ENCODE results near the gene CXCL10.

DNA sequence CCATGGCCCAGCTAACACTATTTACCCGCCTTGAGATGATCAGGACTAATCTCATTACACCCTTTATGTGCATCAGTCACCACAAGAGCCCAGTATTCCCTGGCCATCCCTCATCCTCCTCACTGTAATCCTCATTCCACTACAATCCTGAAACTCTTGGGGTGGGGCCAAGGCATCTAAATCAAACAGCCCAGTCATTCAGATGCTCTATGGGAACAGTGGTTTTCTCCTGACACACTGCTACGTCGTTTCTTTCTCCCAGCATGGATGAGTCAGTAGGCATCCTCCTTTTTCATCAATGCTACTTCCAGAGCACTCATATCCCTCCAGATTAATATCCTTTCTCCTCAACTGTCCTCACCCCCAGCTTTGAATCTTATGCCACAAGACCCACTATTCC is 38.2 kb downstream of the CXCL10 start:
- no peak for TF ChIP-seq TEAD4 (IDR thresholded peaks at IDR 0.05; ENCODE audit: low read length)
- no peak for TF ChIP-seq TEAD4 (CRISPR knock-in tag; IDR thresholded peaks at IDR 0.05; ENCODE audit: borderline replicate concordance)
- no peak for TF ChIP-seq EHMT2 (IDR thresholded peaks at IDR 0.05)
- TF ChIP-seq MEF2A (IDR thresholded peaks at IDR 0.05; ENCODE audit: control insufficient read depth, low read depth, low read length) = no peak
- TF ChIP-seq GTF2F1 (IDR thresholded peaks at IDR 0.05; ENCODE audit: low read depth, low read length) = no peak
- TF ChIP-seq ZNF75A (CRISPR knock-in tag; IDR thresholded peaks at IDR 0.05) = no peak
- TF ChIP-seq, protein P1, sequence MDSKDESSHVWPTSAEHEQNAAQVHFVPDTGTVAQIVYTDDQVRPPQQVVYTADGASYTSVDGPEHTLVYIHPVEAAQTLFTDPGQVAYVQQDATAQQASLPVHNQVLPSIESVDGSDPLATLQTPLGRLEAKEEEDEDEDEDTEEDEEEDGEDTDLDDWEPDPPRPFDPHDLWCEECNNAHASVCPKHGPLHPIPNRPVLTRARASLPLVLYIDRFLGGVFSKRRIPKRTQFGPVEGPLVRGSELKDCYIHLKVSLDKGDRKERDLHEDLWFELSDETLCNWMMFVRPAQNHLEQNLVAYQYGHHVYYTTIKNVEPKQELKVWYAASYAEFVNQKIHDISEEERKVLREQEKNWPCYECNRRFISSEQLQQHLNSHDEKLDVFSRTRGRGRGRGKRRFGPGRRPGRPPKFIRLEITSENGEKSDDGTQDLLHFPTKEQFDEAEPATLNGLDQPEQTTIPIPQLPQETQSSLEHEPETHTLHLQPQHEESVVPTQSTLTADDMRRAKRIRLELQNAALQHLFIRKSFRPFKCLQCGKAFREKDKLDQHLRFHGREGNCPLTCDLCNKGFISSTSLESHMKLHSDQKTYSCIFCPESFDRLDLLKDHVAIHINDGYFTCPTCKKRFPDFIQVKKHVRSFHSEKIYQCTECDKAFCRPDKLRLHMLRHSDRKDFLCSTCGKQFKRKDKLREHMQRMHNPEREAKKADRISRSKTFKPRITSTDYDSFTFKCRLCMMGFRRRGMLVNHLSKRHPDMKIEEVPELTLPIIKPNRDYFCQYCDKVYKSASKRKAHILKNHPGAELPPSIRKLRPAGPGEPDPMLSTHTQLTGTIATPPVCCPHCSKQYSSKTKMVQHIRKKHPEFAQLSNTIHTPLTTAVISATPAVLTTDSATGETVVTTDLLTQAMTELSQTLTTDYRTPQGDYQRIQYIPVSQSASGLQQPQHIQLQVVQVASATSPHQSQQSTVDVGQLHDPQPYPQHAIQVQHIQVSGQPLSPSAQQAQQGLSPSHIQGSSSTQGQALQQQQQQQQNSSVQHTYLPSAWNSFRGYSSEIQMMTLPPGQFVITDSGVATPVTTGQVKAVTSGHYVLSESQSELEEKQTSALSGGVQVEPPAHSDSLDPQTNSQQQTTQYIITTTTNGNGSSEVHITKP (IDR thresholded peaks at IDR 0.05; ENCODE audit: partially characterized antibody) = no peak
- no peak for TF ChIP-seq SREBF2 (CRISPR knock-in tag; IDR thresholded peaks at IDR 0.05)
- TF ChIP-seq POLR2B (IDR thresholded peaks at IDR 0.05; ENCODE audit: low read depth, partially characterized antibody) = no peak
- TF ChIP-seq, protein P2, sequence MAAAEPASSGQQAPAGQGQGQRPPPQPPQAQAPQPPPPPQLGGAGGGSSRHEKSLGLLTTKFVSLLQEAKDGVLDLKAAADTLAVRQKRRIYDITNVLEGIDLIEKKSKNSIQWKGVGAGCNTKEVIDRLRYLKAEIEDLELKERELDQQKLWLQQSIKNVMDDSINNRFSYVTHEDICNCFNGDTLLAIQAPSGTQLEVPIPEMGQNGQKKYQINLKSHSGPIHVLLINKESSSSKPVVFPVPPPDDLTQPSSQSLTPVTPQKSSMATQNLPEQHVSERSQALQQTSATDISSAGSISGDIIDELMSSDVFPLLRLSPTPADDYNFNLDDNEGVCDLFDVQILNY (CRISPR knock-in tag; IDR thresholded peaks at IDR 0.05) = no peak
- TF ChIP-seq ZNF780A (CRISPR knock-in tag; IDR thresholded peaks at IDR 0.05) = no peak
- TF ChIP-seq TAF1 (IDR thresholded peaks at IDR 0.05; ENCODE audit: control insufficient read depth, extremely low read depth, insufficient read depth, low read length, severe bottlenecking) = no peak

Data from K562 (cell line).